ENCODE results near the gene DIAPH3.

DIAPH3 gene

GRCh38 chr13:59672445-59672844 is 491.3 kb downstream of the DIAPH3 start:
- Histone ChIP-seq H3K4ac (ENCODE audit: low read length) (no peak overlapping the region), H3K23ac (ENCODE audit: low read depth, low read length, poor library complexity) (no peak overlapping the region), H3K9ac (ENCODE audit: low read depth, low read length, poor library complexity) (no peak overlapping the region), H2BK120ac (ENCODE audit: low read depth, low read length) (no peak overlapping the region), H2BK15ac (ENCODE audit: low read length) (no peak overlapping the region), H3K18ac (ENCODE audit: low read length) (no peak overlapping the region), H4K8ac (ENCODE audit: low read depth, low read length) (no peak overlapping the region), H2BK5ac (ENCODE audit: low read length) (no peak overlapping the region), H2AK5ac (ENCODE audit: low read depth, low read length) (no peak overlapping the region), H3K4me3 (ENCODE audit: low read length in 2 of 2) (no peak overlapping the region), H2AFZ (ENCODE audit: low read length) (no peak overlapping the region), H3K27ac (replicated peaks; ENCODE audit: low read length) (no peak overlapping the region), H3K4me1 (ENCODE audit: control insufficient read depth in 2 of 2, insufficient read depth in 1 of 2, low read depth in 1 of 2, low read length in 2 of 2) (peaks cover 3 to 4% of the 10 kb centered on the region in 2 donors), H3K14ac (ENCODE audit: low read length) (no peak overlapping the region), H3K9me3 (replicated peaks in 1 of 2; ENCODE audit: control insufficient read depth in 2 of 2, insufficient read depth in 1 of 2, low read depth in 1 of 2, low read length in 2 of 2) (no peaks in the 10 kb centered on the region), H3K36me3 (replicated peaks in 1 of 2; ENCODE audit: control insufficient read depth in 2 of 2, insufficient read depth in 2 of 2, low read length in 2 of 2) (no peaks in the 10 kb centered on the region), H3K4me2 (ENCODE audit: insufficient read depth, low read length, poor library complexity, severe bottlenecking) (no peak overlapping the region), H3K27me3 (ENCODE audit: control insufficient read depth in 3 of 3, insufficient read depth in 3 of 3, low read depth in 1 of 3, low read length in 3 of 3) (no peaks in the 10 kb centered on the region), H4K91ac (ENCODE audit: low read depth, low read length, poor library complexity) (no peak overlapping the region), H2BK12ac (ENCODE audit: low read length) (no peak overlapping the region), H3K79me1 (ENCODE audit: low read depth, low read length) (no peaks in the 10 kb centered on the region)
- WGBS, 2 donors (ENCODE audit: extremely low coverage in 2 of 2, insufficient read length in 2 of 2, insufficient replicate concordance in 1 of 2), result no CpG with 5 or more reads among the region's 4 CpGs
- no peak for DNase-seq (ENCODE audit: low spot score)

DNA sequence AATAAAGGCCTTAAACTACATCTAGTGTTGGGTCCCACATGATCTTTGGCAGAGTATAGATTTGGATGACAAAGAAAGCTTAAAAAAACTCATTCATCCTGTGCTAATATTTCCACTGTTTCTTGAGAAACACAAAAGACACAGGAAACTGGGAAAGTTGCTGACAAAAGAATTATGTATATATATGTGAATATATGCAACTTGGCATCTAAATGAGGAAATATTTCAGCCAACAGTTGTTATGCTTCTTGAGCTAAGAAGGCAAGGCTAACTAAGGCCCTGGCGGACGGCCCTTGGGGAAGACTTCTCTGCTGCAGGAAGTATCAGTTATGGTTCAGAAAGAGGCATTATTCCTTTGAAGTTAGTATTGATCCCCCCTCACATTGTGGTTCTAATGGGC is 491.8 kb downstream of the DIAPH3 start:
- DNase-seq (ENCODE audit: low spot score), result no peak
- H4K8ac ChIP-seq (ENCODE audit: low read depth, low read length), result no peak overlapping the region

GRCh38 chr13:59666504-59666903 is 497.2 kb downstream of the DIAPH3 start:
- peaks cover 0 to 5% of the 10 kb centered on the region in 2 donors for H3K9me3 ChIP-seq (replicated peaks in 1 of 2; ENCODE audit: control insufficient read depth in 2 of 2, insufficient read depth in 1 of 2, low read depth in 1 of 2, low read length in 2 of 2)
- H3K9ac ChIP-seq (ENCODE audit: low read depth, low read length, poor library complexity), result no peak overlapping the region
- H2BK12ac ChIP-seq (ENCODE audit: low read length), result no peak overlapping the region
- H3K4ac ChIP-seq (ENCODE audit: low read length), result no peak overlapping the region
- no peak overlapping the region for H2BK15ac ChIP-seq (ENCODE audit: low read length)
- no peak overlapping the region for H3K27ac ChIP-seq (replicated peaks; ENCODE audit: low read length)
- H3K27me3 ChIP-seq (ENCODE audit: control insufficient read depth in 3 of 3, insufficient read depth in 3 of 3, low read depth in 1 of 3, low read length in 3 of 3), result no peaks in the 10 kb centered on the region
- no peak overlapping the region for H4K8ac ChIP-seq (ENCODE audit: low read depth, low read length)
- no peak for DNase-seq (ENCODE audit: low spot score)
- peaks cover 2 to 6% of the 10 kb centered on the region in 2 donors for H3K36me3 ChIP-seq (replicated peaks in 1 of 2; ENCODE audit: control insufficient read depth in 2 of 2, insufficient read depth in 2 of 2, low read length in 2 of 2)
- no peak overlapping the region for H3K4me2 ChIP-seq (ENCODE audit: insufficient read depth, low read length, poor library complexity, severe bottlenecking)
- H3K4me1 ChIP-seq (ENCODE audit: control insufficient read depth in 2 of 2, insufficient read depth in 1 of 2, low read depth in 1 of 2, low read length in 2 of 2), result no peaks in the 10 kb centered on the region
- no peak overlapping the region for H2BK120ac ChIP-seq (ENCODE audit: low read depth, low read length)
- no CpG with 5 or more reads among the region's 7 CpGs for WGBS, 2 donors (ENCODE audit: extremely low coverage in 2 of 2, insufficient read length in 2 of 2, insufficient replicate concordance in 1 of 2)
- no peak overlapping the region for H4K91ac ChIP-seq (ENCODE audit: low read depth, low read length, poor library complexity)
- H3K14ac ChIP-seq (ENCODE audit: low read length), result no peak overlapping the region
- H2AFZ ChIP-seq (ENCODE audit: low read length), result no peak overlapping the region
- no peaks in the 10 kb centered on the region for H3K79me1 ChIP-seq (ENCODE audit: low read depth, low read length)
- no peak overlapping the region for H3K23ac ChIP-seq (ENCODE audit: low read depth, low read length, poor library complexity)
- no peak overlapping the region for H2BK5ac ChIP-seq (ENCODE audit: low read length)
- H3K18ac ChIP-seq (ENCODE audit: low read length), result no peak overlapping the region
- H2AK5ac ChIP-seq (ENCODE audit: low read depth, low read length), result no peak overlapping the region
- H3K4me3 ChIP-seq (ENCODE audit: low read length in 2 of 2), result no peak overlapping the region

More for the DNA sequence above, 491.8 kb downstream of the DIAPH3 start:
- Histone ChIP-seq H2BK12ac (ENCODE audit: low read length) (no peak overlapping the region), H3K9ac (ENCODE audit: low read depth, low read length, poor library complexity) (no peak overlapping the region), H3K4ac (ENCODE audit: low read length) (no peak overlapping the region), H3K14ac (ENCODE audit: low read length) (no peak overlapping the region), H3K9me3 (replicated peaks in 1 of 2; ENCODE audit: control insufficient read depth in 2 of 2, insufficient read depth in 1 of 2, low read depth in 1 of 2, low read length in 2 of 2) (no peaks in the 10 kb centered on the region), H3K27ac (replicated peaks; ENCODE audit: low read length) (no peak overlapping the region), H3K36me3 (replicated peaks in 1 of 2; ENCODE audit: control insufficient read depth in 2 of 2, insufficient read depth in 2 of 2, low read length in 2 of 2) (no peaks in the 10 kb centered on the region), H3K18ac (ENCODE audit: low read length) (no peak overlapping the region), H3K27me3 (ENCODE audit: control insufficient read depth in 3 of 3, insufficient read depth in 3 of 3, low read depth in 1 of 3, low read length in 3 of 3) (no peaks in the 10 kb centered on the region), H2BK120ac (ENCODE audit: low read depth, low read length) (no peak overlapping the region), H3K79me1 (ENCODE audit: low read depth, low read length) (no peaks in the 10 kb centered on the region), H3K4me1 (ENCODE audit: control insufficient read depth in 2 of 2, insufficient read depth in 1 of 2, low read depth in 1 of 2, low read length in 2 of 2) (peaks cover 3 to 4% of the 10 kb centered on the region in 2 donors), H3K4me3 (ENCODE audit: low read length in 2 of 2) (no peak overlapping the region), H2BK15ac (ENCODE audit: low read length) (no peak overlapping the region), H3K23ac (ENCODE audit: low read depth, low read length, poor library complexity) (no peak overlapping the region), H2BK5ac (ENCODE audit: low read length) (no peak overlapping the region), H3K4me2 (ENCODE audit: insufficient read depth, low read length, poor library complexity, severe bottlenecking) (no peak overlapping the region), H2AK5ac (ENCODE audit: low read depth, low read length) (no peak overlapping the region), H2AFZ (ENCODE audit: low read length) (no peak overlapping the region), H4K91ac (ENCODE audit: low read depth, low read length, poor library complexity) (no peak overlapping the region)
- WGBS, 2 donors (ENCODE audit: extremely low coverage in 2 of 2, insufficient read length in 2 of 2, insufficient replicate concordance in 1 of 2), result no CpG with 5 or more reads among the region's 2 CpGs

DNA sequence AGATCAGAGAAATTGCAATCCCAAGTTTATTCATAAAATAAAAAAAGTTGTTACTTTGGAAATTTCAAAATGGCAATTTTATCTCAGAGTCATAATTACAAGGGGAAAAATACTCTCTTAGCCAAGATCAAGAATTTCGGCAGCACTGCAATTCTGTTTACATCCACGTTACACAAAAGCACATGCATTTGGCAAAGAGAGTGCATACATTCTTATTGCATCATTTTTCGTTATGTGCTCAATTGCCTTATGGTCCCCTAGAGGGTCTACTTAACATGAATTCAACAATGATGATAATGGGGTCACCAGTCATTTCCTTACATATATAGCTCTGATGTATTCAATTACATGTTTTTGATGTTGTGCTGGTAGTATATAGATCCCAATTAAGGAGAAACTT is 498.0 kb downstream of the DIAPH3 start:
- Histone ChIP-seq H3K4ac (ENCODE audit: low read length) (no peak overlapping the region), H2BK5ac (ENCODE audit: low read length) (no peak overlapping the region), H3K4me1 (ENCODE audit: control insufficient read depth in 2 of 2, insufficient read depth in 1 of 2, low read depth in 1 of 2, low read length in 2 of 2) (peaks cover 0 to under 1% of the 10 kb centered on the region in 2 donors), H3K4me3 (ENCODE audit: low read length in 2 of 2) (no peak overlapping the region), H3K14ac (ENCODE audit: low read length) (no peak overlapping the region), H3K27me3 (ENCODE audit: control insufficient read depth in 3 of 3, insufficient read depth in 3 of 3, low read depth in 1 of 3, low read length in 3 of 3) (no peaks in the 10 kb centered on the region), H2BK12ac (ENCODE audit: low read length) (no peak overlapping the region), H2AFZ (ENCODE audit: low read length) (no peak overlapping the region), H2AK5ac (ENCODE audit: low read depth, low read length) (no peak overlapping the region), H4K8ac (ENCODE audit: low read depth, low read length) (no peak overlapping the region), H3K23ac (ENCODE audit: low read depth, low read length, poor library complexity) (no peak overlapping the region), H2BK15ac (ENCODE audit: low read length) (no peak overlapping the region), H3K9ac (ENCODE audit: low read depth, low read length, poor library complexity) (no peak overlapping the region), H3K79me1 (ENCODE audit: low read depth, low read length) (no peaks in the 10 kb centered on the region), H3K18ac (ENCODE audit: low read length) (no peak overlapping the region), H3K27ac (replicated peaks; ENCODE audit: low read length) (no peak overlapping the region), H3K9me3 (replicated peaks in 1 of 2; ENCODE audit: control insufficient read depth in 2 of 2, insufficient read depth in 1 of 2, low read depth in 1 of 2, low read length in 2 of 2) (peaks cover 0 to 5% of the 10 kb centered on the region in 2 donors), H3K36me3 (replicated peaks in 1 of 2; ENCODE audit: control insufficient read depth in 2 of 2, insufficient read depth in 2 of 2, low read length in 2 of 2) (peaks cover 2 to 6% of the 10 kb centered on the region in 2 donors), H4K91ac (ENCODE audit: low read depth, low read length, poor library complexity) (no peak overlapping the region), H2BK120ac (ENCODE audit: low read depth, low read length) (no peak overlapping the region), H3K4me2 (ENCODE audit: insufficient read depth, low read length, poor library complexity, severe bottlenecking) (no peak overlapping the region)
- DNase-seq (ENCODE audit: low spot score), result no peak
- WGBS, 2 donors (ENCODE audit: extremely low coverage in 2 of 2, insufficient read length in 2 of 2, insufficient replicate concordance in 1 of 2), result no CpG with 5 or more reads among the region's 3 CpGs
